Muscle layer of duodenum (tissue), 2 donors: ENCODE data around the gene GALNTL6.

Experiments used
- H3K27ac ChIP-seq: one replicate; pipeline ENCODE4 v1.7.0; 2013; ENCODE audit warnings: mild to moderate bottlenecking, low read length
- H3K27me3 ChIP-seq: one replicate; pipeline ENCODE4 v1.7.0; 2013; ENCODE audit warnings: low read depth, mild to moderate bottlenecking, control low read depth, low read length
- H3K36me3 ChIP-seq, 2 donors: one replicate each; pipeline ENCODE4 v1.7.0; 2013; ENCODE audit warnings: low read length in 2 of 2, control low read depth in 1 of 2, mild to moderate bottlenecking in 1 of 2; ENCODE audit not compliant: insufficient read depth in 2 of 2, control insufficient read depth in 1 of 2
- H3K4me1 ChIP-seq, 2 donors: one replicate each; pipeline ENCODE4 v1.7.0; 2013; ENCODE audit warnings: low read length in 2 of 2, mild to moderate bottlenecking in 2 of 2, control low read depth in 1 of 2, moderate library complexity in 1 of 2; ENCODE audit not compliant: insufficient read depth in 2 of 2, control insufficient read depth in 1 of 2
- H3K4me3 ChIP-seq, 2 donors: one replicate each; pipeline ENCODE4 v1.7.0; 2013; ENCODE audit warnings: low read length in 2 of 2, low read depth in 1 of 2, mild to moderate bottlenecking in 1 of 2
- H3K9me3 ChIP-seq, 2 donors: one replicate each; pipeline ENCODE4 v1.7.0; 2013; ENCODE audit warnings: low read length in 2 of 2, control low read depth in 1 of 2, mild to moderate bottlenecking in 1 of 2; ENCODE audit not compliant: control insufficient read depth in 1 of 2
- donor health status: healthy.

Gene GALNTL6

DNA sequence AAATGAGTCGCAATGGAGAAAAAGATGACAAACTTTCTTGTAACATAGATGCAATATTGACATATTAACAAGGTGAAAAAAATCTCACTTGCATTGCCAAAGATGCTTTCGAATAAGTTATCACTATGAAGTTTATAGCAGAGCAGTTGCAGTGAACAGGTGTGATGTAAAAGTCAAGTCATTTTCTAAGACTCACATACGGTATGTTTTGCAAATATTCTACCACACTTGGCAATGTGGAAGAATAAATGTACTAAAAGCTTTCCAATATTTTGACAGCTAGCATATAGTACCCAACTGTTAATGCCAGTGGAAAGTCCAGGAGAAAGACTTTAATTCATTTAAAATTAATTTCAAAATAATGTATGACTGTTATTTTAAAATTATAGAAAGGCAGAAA is 76.5 kb downstream of the GALNTL6 start:
- Histone ChIP-seq H3K4me3 (no peak overlapping the region), H3K4me1 (no peaks in the 10 kb centered on the region), H3K27ac (no peak overlapping the region), H3K27me3 (no peaks in the 10 kb centered on the region), H3K9me3 (no peaks in the 10 kb centered on the region), H3K36me3 (no peaks in the 10 kb centered on the region)

DNA sequence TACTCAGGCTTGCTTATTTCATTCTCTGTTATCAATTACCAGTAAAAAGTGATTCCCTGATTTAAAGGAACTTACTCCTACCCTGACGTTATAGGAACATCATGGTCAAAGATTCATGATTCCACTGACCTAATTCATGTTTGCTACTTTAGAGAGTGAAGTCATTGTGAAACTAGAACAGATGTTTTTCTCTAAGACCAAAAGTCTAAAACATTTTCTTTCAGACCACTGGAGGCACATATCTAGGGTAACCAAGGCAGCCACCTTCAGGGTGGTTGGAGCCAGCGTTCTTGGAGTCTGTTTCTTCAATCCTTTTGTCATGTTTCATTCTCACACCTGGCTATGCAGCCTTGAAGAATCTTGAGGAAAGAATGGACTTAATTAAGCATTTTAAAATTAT is 77.8 kb downstream of the GALNTL6 start:
- Histone ChIP-seq H3K27ac (no peak overlapping the region), H3K4me1 (no peaks in the 10 kb centered on the region), H3K36me3 (no peaks in the 10 kb centered on the region), H3K27me3 (no peaks in the 10 kb centered on the region), H3K4me3 (no peak overlapping the region), H3K9me3 (no peaks in the 10 kb centered on the region)

DNA sequence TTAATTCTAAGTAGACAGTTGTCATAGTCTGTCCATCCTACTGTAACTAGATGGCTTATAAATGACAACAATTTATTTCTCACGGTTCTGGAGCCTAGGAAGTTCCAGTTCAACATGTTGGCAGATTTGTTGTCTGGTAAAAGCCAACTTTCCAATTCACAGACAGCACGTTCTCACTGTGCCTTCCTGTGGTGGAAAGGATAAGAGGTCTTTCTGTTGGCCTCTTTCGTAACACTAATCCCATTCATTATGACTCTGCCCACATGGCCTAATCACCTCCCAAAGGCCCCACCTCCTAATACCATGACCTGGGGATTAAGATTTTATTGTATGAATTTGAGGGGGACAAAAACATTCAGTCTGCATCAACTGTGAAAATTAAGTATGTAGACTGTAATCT is 83.2 kb downstream of the GALNTL6 start:
- peaks cover 0 to 3% of the 10 kb centered on the region in 2 donors for H3K9me3 ChIP-seq
- H3K27me3 ChIP-seq, result no peaks in the 10 kb centered on the region
- no peaks in the 10 kb centered on the region for H3K4me1 ChIP-seq
- no peak overlapping the region for H3K4me3 ChIP-seq
- no peak overlapping the region for H3K27ac ChIP-seq
- no peaks in the 10 kb centered on the region for H3K36me3 ChIP-seq

DNA sequence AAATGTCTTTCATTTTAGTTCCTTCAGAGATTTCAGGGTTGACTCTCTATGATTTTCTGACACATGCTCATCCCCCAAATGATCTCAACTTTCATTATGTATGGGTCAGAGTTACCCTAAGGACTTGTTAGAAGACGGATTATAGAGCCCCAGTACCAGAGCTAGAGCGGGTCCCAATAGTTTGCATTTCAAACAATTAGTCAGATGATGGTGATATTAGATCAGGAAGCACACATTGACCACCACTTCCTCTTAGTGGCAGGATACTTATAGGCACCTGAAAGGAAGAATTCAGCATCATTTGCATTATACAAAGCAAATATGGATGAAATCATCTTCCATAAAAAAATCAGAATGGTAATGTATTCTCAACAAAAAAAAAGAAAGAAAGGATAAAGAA is 106.1 kb downstream of the GALNTL6 start:
- no peaks in the 10 kb centered on the region for H3K27me3 ChIP-seq
- H3K4me3 ChIP-seq, result no peak overlapping the region
- H3K27ac ChIP-seq, result no peak overlapping the region
- H3K36me3 ChIP-seq, result no peaks in the 10 kb centered on the region
- H3K4me1 ChIP-seq, result no peaks in the 10 kb centered on the region
- no peaks in the 10 kb centered on the region for H3K9me3 ChIP-seq

DNA sequence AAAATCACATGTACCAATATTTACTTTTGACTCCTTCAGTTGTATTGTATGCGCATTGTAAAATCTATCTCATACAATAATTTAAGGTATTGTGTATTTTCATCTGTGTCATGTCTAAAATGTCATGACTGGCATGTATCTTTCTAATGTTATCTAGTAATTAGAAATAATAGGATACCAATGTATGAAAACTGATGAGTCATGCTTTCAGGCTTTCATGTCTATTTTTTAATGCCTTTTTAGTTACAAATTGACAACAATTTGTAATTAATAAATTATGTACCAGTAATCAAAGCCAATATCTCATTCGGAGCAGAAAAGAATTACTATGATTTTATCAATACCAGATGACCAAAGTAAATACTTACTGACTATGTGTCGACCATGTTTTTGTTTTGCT is 107.7 kb downstream of the GALNTL6 start:
- no peaks in the 10 kb centered on the region for H3K9me3 ChIP-seq
- H3K4me3 ChIP-seq, result no peak overlapping the region
- no peaks in the 10 kb centered on the region for H3K36me3 ChIP-seq
- H3K27me3 ChIP-seq, result no peaks in the 10 kb centered on the region
- H3K27ac ChIP-seq, result no peak overlapping the region
- H3K4me1 ChIP-seq, result no peaks in the 10 kb centered on the region

DNA sequence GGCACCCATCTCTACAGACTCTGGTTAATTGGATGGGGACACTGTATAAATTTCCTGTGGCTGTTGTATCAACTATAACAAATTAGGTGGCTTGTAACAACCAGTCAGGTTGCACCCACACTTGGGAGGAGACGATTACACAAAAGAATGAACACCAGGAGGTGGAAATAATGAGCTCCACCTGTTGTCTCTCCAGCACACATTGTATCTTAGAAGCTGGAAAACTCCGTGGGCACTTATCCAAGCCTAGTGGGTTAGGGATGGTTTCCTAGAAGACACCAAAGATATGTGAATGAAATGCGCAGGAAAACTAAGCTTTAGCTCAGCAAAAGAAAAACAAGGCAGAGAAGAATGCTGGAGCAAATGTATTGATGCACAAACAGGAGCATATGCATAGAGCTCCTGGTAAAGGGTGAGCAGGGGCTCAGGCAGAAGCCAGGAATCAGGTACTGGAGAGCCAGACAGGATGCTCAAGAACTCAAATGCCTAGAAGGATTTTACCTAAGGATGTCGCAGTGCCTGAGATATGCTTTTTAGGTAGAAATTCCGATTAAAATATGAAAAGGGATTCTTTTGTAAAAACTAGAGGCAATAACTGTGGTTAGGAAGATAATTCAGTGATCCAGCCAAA is 111.7 kb downstream of the GALNTL6 start:
- H3K4me1 ChIP-seq, result no peaks in the 10 kb centered on the region
- no peaks in the 10 kb centered on the region for H3K36me3 ChIP-seq
- no peaks in the 10 kb centered on the region for H3K27me3 ChIP-seq
- H3K9me3 ChIP-seq, result no peaks in the 10 kb centered on the region
- H3K27ac ChIP-seq, result no peak overlapping the region
- H3K4me3 ChIP-seq, result no peak overlapping the region

DNA sequence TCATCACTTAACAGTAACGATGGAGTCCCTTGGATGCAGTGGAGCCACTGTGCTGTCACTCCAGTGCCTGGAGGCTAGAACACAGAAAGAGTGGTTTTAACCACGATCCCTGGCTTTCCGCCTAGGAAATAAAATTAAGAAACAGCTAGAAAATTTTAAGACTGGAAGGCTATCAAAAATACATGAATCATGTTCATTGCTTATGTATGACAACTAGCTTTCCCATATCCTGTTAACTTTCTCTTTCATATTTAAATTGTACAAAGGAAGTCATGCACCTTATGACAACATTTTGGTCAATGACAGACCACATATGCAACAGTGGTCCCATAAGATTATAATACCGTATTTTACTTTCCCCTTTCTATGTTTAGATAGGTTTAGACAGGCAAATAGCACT is 115.1 kb downstream of the GALNTL6 start:
- Histone ChIP-seq H3K27ac (no peak overlapping the region), H3K4me1 (no peaks in the 10 kb centered on the region), H3K27me3 (no peaks in the 10 kb centered on the region), H3K36me3 (no peaks in the 10 kb centered on the region), H3K4me3 (no peak overlapping the region), H3K9me3 (no peaks in the 10 kb centered on the region)

DNA sequence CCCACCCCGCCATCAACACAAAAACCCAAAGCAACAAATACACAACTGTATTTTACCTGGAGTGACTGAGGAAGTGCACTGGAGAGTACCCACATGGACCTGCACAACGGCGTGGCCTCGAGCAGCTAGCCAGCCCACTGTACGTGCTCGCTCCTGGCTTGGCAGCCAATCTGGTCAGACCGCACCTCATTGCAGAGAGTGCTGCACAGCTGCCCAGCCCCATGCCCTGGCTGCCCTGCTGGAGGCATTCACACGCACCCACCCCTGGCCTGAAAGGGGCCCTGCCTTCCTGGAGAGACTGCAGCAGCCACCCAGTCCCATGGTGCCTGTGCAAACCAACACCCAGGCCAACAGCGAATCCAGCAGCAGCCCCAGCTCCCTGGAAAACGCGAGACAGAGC is 116.3 kb downstream of the GALNTL6 start:
- Histone ChIP-seq H3K9me3 (no peaks in the 10 kb centered on the region), H3K27me3 (no peaks in the 10 kb centered on the region), H3K36me3 (no peaks in the 10 kb centered on the region), H3K4me3 (no peak overlapping the region), H3K4me1 (no peaks in the 10 kb centered on the region), H3K27ac (no peak overlapping the region)

DNA sequence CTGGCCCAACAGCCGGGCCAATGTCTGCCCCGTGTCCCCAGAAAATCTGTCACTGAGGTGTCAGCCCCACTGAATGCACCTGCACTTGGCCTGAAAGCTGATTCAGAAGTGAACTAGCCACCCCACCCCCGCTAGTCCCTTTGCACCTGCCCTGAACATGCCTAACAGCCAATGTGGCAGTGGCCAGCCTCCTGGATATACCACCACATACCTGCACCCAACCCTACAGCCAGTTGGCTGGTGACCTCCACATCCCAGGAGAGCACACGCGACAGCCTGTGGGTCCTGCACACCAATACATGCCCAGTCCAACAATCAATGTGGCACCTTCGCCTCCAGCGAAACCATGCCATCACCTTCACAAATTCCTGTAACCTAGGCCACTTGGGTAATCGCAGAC is 116.7 kb downstream of the GALNTL6 start:
- H3K9me3 ChIP-seq, result no peaks in the 10 kb centered on the region
- no peaks in the 10 kb centered on the region for H3K27me3 ChIP-seq
- no peaks in the 10 kb centered on the region for H3K4me1 ChIP-seq
- H3K27ac ChIP-seq, result no peak overlapping the region
- H3K4me3 ChIP-seq, result no peak overlapping the region
- H3K36me3 ChIP-seq, result no peaks in the 10 kb centered on the region

DNA sequence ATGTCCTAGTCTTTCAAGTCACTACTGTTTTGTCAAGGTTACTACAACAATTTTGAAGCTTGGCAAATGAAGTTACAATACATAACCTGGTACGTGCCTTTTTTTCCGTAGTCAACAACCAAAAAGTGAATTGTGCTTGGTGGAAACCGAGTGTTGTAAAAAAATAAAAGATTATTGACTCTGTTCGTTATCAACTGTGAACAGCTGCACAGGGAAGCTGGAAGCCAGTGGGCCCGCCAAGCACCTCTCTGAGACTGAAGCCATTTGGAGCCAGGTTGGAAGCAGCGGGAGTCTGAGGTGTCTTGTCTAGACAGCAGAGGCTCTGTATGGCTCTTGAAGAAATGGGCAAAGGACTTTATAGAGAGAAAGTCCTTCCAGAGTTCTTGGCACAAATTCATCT is 119.0 kb downstream of the GALNTL6 start:
- Histone ChIP-seq H3K27ac (no peak overlapping the region), H3K36me3 (no peaks in the 10 kb centered on the region), H3K4me3 (no peak overlapping the region), H3K27me3 (no peaks in the 10 kb centered on the region), H3K9me3 (no peaks in the 10 kb centered on the region), H3K4me1 (no peaks in the 10 kb centered on the region)

DNA sequence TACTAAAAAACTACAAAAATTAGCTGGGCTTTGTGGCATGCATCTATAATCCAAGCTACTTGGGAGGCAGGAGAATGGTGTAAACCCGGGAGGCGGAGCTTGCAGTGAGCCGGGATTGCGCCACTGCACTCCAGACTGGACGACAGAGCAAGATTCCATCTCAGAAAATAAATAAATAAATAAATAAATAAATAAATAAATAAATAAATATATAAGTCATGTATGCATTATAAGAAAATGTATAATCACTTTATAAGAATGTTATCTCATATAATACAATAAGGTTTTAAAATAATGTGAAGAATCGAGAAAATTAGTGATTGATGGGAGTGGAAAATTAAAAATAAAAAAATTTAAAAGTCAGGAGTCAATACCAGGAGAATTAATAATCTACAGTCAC is 127.5 kb downstream of the GALNTL6 start:
- Histone ChIP-seq H3K36me3 (no peaks in the 10 kb centered on the region), H3K4me1 (no peaks in the 10 kb centered on the region), H3K4me3 (no peak overlapping the region), H3K9me3 (no peaks in the 10 kb centered on the region), H3K27ac (no peak overlapping the region), H3K27me3 (no peaks in the 10 kb centered on the region)

DNA sequence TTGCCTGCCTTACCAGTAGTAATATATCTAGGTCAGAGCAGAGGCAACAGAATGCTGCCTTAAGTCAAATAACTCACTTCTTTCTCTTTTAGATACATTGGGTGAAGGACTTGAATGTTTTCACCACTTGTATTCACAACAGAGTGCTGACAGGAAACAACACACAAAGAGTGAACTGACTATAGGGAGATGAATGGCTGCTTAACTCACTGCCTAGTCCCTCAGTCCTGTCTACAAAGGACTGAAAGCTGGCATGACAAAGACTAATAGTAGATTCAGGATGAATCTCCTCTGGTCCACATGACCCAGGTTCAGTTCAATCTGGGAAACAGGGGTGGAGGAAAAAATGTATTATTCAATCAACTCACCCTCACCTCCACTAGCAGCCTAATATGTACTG is 134.2 kb downstream of the GALNTL6 start:
- Histone ChIP-seq H3K27me3 (no peaks in the 10 kb centered on the region), H3K27ac (no peak overlapping the region), H3K4me3 (no peak overlapping the region), H3K9me3 (no peaks in the 10 kb centered on the region), H3K36me3 (no peaks in the 10 kb centered on the region), H3K4me1 (no peaks in the 10 kb centered on the region)
